HFF-Myc (cell line): ENCODE data around the gene TOP2A.

Experiments used
- DNase-seq: peaks from one replicate; pipeline ENCODE4 v3.0.0-alpha.2; 2011; ENCODE audit warnings: low read depth; ENCODE audit errors: extremely low read depth
- H3K4me3 ChIP-seq: replicated peaks from 2 replicates; pipeline ENCODE4 v1.5.1; 2011; ENCODE audit warnings: low read depth, mild to moderate bottlenecking, control low read depth, low read length
- CTCF ChIP-seq: IDR thresholded peaks from 2 replicates; pipeline ENCODE4 v1.5.1; 2012; ENCODE audit warnings: mild to moderate bottlenecking, low read depth, low read length, control low read depth; ENCODE audit errors: missing control alignments

Gene TOP2A

GRCh38 chr17:40341808-40342503, 75.7 kb downstream of the TOP2A start:
- peak overlapping the region; percentile 42 for H3K4me3 ChIP-seq
- no peak for TF ChIP-seq CTCF
- DNase-seq: no peak

GRCh38 chr17:40340880-40341807, 76.6 kb downstream of the TOP2A start:
- TF ChIP-seq CTCF: no peak
- DNase-seq: no peak
- H3K4me3 ChIP-seq: peak overlapping the region; percentile 42

GRCh38 chr17:40340327-40340726, 77.4 kb downstream of the TOP2A start:
- DNase-seq: no peak
- TF ChIP-seq CTCF: no peak
- no peak overlapping the region for H3K4me3 ChIP-seq

- no peak overlapping the region for H3K4me3 ChIP-seq
- no peak for TF ChIP-seq CTCF
- no peak for DNase-seq
These were observed 78.6 kb downstream of the TOP2A start for GRCh38 chr17:40338941-40339649.
